ENCODE results near the gene PKP3. TPM values are rescaled to one million over a fixed set of nuclear protein-coding genes. Genes with fewer than 3 reads are reported as not detected.

The PKP3 gene
- total and polyA plus RNA-seq, 7 donors = 0.10 to 0.75 (median 0.15) TPM; not detected in 2

- no peak for TF ChIP-seq CTCF (IDR thresholded peaks at IDR 0.05)
- ATAC-seq (no peak), DNase-seq (no peak)
- Histone ChIP-seq H3K4me1 (peaks cover 27% of the 10 kb centered on the region), H3K27me3 (ENCODE audit: insufficient read depth in 3 of 3, low read length in 2 of 3) (no peaks in the 10 kb centered on the region), H3K36me3 (ENCODE audit: insufficient read depth in 1 of 2, low read depth in 1 of 2) (peaks cover 0 to 34% of the 10 kb centered on the region in 2 donors), H3K27ac (no peak overlapping the region), H3K4me3 (no peak overlapping the region), H3K9me3 (no peaks in the 10 kb centered on the region)
- intact Hi-C loops (cut with DNase I) = loop anchor here in 1 of 2 donors (5.0 kb wide), 1 partner anchor 49 kb away; no protein-coding TSS in a partner anchor
- 85 to 89% (median 87%) methylated on average over 19 of the region's 19 CpGs for WGBS, 3 donors
Observed at GRCh38 chr11:452916-453527, 59.0 kb downstream of the PKP3 start.

DNA sequence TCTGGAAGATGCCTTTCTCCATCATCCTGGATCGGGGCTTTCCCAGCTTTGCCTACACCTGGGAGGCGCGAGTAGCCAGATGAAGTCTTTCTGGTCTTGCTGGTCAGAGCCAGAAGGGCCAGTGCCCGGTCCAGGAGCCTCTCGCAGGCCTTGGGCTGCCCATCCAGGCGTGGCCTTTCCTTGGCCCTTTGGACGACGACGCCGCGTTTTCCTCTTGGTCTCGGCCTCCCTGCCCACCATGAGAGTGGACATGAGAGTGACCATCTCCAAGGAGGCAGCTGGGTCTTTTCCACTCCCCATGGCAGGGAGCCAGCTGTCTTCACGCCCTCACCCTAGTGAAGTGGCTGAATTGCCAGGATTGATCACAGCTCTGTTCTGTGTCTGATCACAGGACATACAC lies 59.6 kb downstream of the PKP3 start:
- no peak for DNase-seq
- no peak overlapping the region for H3K27ac ChIP-seq
- H3K4me3 ChIP-seq = no peak overlapping the region
- H3K36me3 ChIP-seq (ENCODE audit: insufficient read depth in 1 of 2, low read depth in 1 of 2) = peaks cover 0 to 34% of the 10 kb centered on the region in 2 donors
- WGBS, 3 donors = 83 to 91% (median 87%) methylated on average over 13 of the region's 13 CpGs
- no peaks in the 10 kb centered on the region for H3K27me3 ChIP-seq (ENCODE audit: insufficient read depth in 3 of 3, low read length in 2 of 3)
- TF ChIP-seq CTCF (IDR thresholded peaks at IDR 0.05) = no peak
- H3K9me3 ChIP-seq = no peaks in the 10 kb centered on the region
- H3K4me1 ChIP-seq = peaks cover 24% of the 10 kb centered on the region
- intact Hi-C loops (cut with DNase I) = loop anchor here in 1 of 2 donors (5.0 kb wide), 1 partner anchor 49 kb away; no protein-coding TSS in a partner anchor
- ATAC-seq = no peak

- H3K4me1 ChIP-seq = peaks cover 20% of the 10 kb centered on the region
- WGBS, 3 donors = 87 to 91% (median 89%) methylated on average over 9 of the region's 9 CpGs
- no peak for TF ChIP-seq CTCF (IDR thresholded peaks at IDR 0.05)
Observed at GRCh38 chr11:454043-454442, 60.0 kb downstream of the PKP3 start.

More at GRCh38 chr11:454043-454442, 60.0 kb downstream of the PKP3 start:
- intact Hi-C loops (cut with DNase I) = loop anchor here in 1 of 2 donors (5.0 kb wide), 1 partner anchor 48 kb away; no protein-coding TSS in a partner anchor
- no peak overlapping the region for H3K27ac ChIP-seq
- no peak for DNase-seq
- H3K27me3 ChIP-seq (ENCODE audit: insufficient read depth in 3 of 3, low read length in 2 of 3) = no peaks in the 10 kb centered on the region
- no peak overlapping the region for H3K4me3 ChIP-seq
- no peak for ATAC-seq
- peaks cover 0 to 34% of the 10 kb centered on the region in 2 donors for H3K36me3 ChIP-seq (ENCODE audit: insufficient read depth in 1 of 2, low read depth in 1 of 2)
- no peaks in the 10 kb centered on the region for H3K9me3 ChIP-seq

Other genes starting within 250 kb of the PKP3 start
- not detected for gene SCGB1C1, start 201.1 kb upstream of the PKP3 start, total RNA-seq
- not detected for gene SCGB1C1, start 201.1 kb upstream of the PKP3 start, polyA plus RNA-seq
- gene BET1L, start 186.8 kb upstream of the PKP3 start, total RNA-seq = 10 to 100 TPM; 11.8 to 27.7 (median 20.2) TPM
- gene BET1L, start 186.8 kb upstream of the PKP3 start, polyA plus RNA-seq = 10 to 100 TPM; 12.1 to 19.9 (median 18.0) TPM
- 10 to 100 TPM; 34.4 to 54.8 (median 37.9) TPM for gene RIC8A, start 186.5 kb upstream of the PKP3 start, total RNA-seq
- 10 to 100 TPM; 30.2 to 66.9 (median 57.8) TPM for gene RIC8A, start 186.5 kb upstream of the PKP3 start, polyA plus RNA-seq
- 10 to 100 TPM; 15.0 to 23.2 (median 16.7) TPM for gene SIRT3, start 157.9 kb upstream of the PKP3 start, total RNA-seq
- gene SIRT3, start 157.9 kb upstream of the PKP3 start, polyA plus RNA-seq = 10 to 100 TPM; 10.4 to 14.7 (median 12.3) TPM
- 100 to 1,000 TPM; 108 to 190 (median 149) TPM for gene PSMD13, start 157.2 kb upstream of the PKP3 start, total RNA-seq
- 100 to 1,000 TPM; 171 to 265 (median 258) TPM for gene PSMD13, start 157.2 kb upstream of the PKP3 start, polyA plus RNA-seq
- gene NLRP6, start 115.8 kb upstream of the PKP3 start, total RNA-seq = under 1 TPM in 2 of 4 donors, not detected in 2; 0.10 to 0.17 TPM
- gene NLRP6, start 115.8 kb upstream of the PKP3 start, polyA plus RNA-seq = under 1 TPM in 2 of 3 donors, not detected in 1; 0.03 to 0.04 TPM
- 1 to 10 TPM; 2.9 to 5.1 (median 3.9) TPM for gene PGGHG, start 105.1 kb upstream of the PKP3 start, total RNA-seq
- 1 to 10 TPM; 2.7 to 8.6 (median 4.0) TPM for gene PGGHG, start 105.1 kb upstream of the PKP3 start, polyA plus RNA-seq
- not detected for gene IFITM5, start 94.7 kb upstream of the PKP3 start, total RNA-seq
- gene IFITM5, start 94.7 kb upstream of the PKP3 start, polyA plus RNA-seq = not detected
- gene IFITM2, start 86.4 kb upstream of the PKP3 start, total RNA-seq = 100 to 1,000 TPM; 131 to 161 (median 136) TPM
- gene IFITM2, start 86.4 kb upstream of the PKP3 start, polyA plus RNA-seq = 100 to 1,000 TPM; 109 to 371 (median 181) TPM
- gene IFITM1, start 80.2 kb upstream of the PKP3 start, total RNA-seq = 100 to 1,000 TPM in 1 of 4 donors, 10 to 100 TPM in 3; 44.0 to 105 (median 71.3) TPM
- 100 to 1,000 TPM in 1 of 3 donors, 10 to 100 TPM in 2; 39.7 to 107 (median 69.7) TPM for gene IFITM1, start 80.2 kb upstream of the PKP3 start, polyA plus RNA-seq
- gene IFITM3, start 73.3 kb upstream of the PKP3 start, total RNA-seq = 100 to 1,000 TPM; 136 to 234 (median 202) TPM
- 100 to 1,000 TPM; 186 to 557 (median 260) TPM for gene IFITM3, start 73.3 kb upstream of the PKP3 start, polyA plus RNA-seq
- under 1 TPM in 3 of 4 donors, not detected in 1; 0.06 to 0.12 (median 0.06) TPM for gene B4GALNT4, start 24.7 kb upstream of the PKP3 start, total RNA-seq
- under 1 TPM; 0.04 to 0.27 (median 0.05) TPM for gene B4GALNT4, start 24.7 kb upstream of the PKP3 start, polyA plus RNA-seq
- gene SIGIRR, start 20.8 kb downstream of the PKP3 start, total RNA-seq = 10 to 100 TPM in 3 of 4 donors, 1 to 10 TPM in 1; 9.9 to 15.9 (median 10.8) TPM
- 10 to 100 TPM; 19.2 to 28.1 (median 20.3) TPM for gene SIGIRR, start 20.8 kb downstream of the PKP3 start, polyA plus RNA-seq
- gene ANO9, start 47.8 kb downstream of the PKP3 start, total RNA-seq = under 1 TPM in 3 of 4 donors, not detected in 1; 0.09 to 0.59 (median 0.46) TPM
- gene ANO9, start 47.8 kb downstream of the PKP3 start, polyA plus RNA-seq = under 1 TPM; 0.10 to 0.15 (median 0.10) TPM
- gene PTDSS2, start 56.1 kb downstream of the PKP3 start, total RNA-seq = 10 to 100 TPM; 15.8 to 21.1 (median 20.3) TPM
- 10 to 100 TPM; 11.8 to 26.0 (median 15.4) TPM for gene PTDSS2, start 56.1 kb downstream of the PKP3 start, polyA plus RNA-seq
- 100 to 1,000 TPM; 103 to 145 (median 113) TPM for gene RNH1, start 113.0 kb downstream of the PKP3 start, total RNA-seq
- gene RNH1, start 113.0 kb downstream of the PKP3 start, polyA plus RNA-seq = 100 to 1,000 TPM; 105 to 181 (median 105) TPM
- gene HRAS, start 141.4 kb downstream of the PKP3 start, total RNA-seq = 10 to 100 TPM; 43.6 to 74.7 (median 53.9) TPM
- 10 to 100 TPM; 53.9 to 76.2 (median 66.3) TPM for gene HRAS, start 141.4 kb downstream of the PKP3 start, polyA plus RNA-seq
- gene LRRC56, start 143.3 kb downstream of the PKP3 start, total RNA-seq = under 1 TPM; 0.30 to 0.84 (median 0.55) TPM
- gene LRRC56, start 143.3 kb downstream of the PKP3 start, polyA plus RNA-seq = under 1 TPM in 2 of 3 donors, not detected in 1; 0.39 to 0.61 TPM
- under 1 TPM in 2 of 4 donors, not detected in 2; 0.25 to 0.27 TPM for gene LMNTD2, start 166.5 kb downstream of the PKP3 start, total RNA-seq
- gene LMNTD2, start 166.5 kb downstream of the PKP3 start, polyA plus RNA-seq = under 1 TPM; 0.04 to 0.12 (median 0.09) TPM
- 1 to 10 TPM in 1 of 4 donors, under 1 TPM in 2, not detected in 1; 0.78 to 1.2 (median 0.84) TPM for gene RASSF7, start 166.8 kb downstream of the PKP3 start, total RNA-seq
- 1 to 10 TPM in 1 of 3 donors, under 1 TPM in 2; 0.65 to 1.4 (median 1.00) TPM for gene RASSF7, start 166.8 kb downstream of the PKP3 start, polyA plus RNA-seq
- gene PHRF1, start 182.3 kb downstream of the PKP3 start, total RNA-seq = 10 to 100 TPM; 19.8 to 31.2 (median 25.0) TPM
- gene PHRF1, start 182.3 kb downstream of the PKP3 start, polyA plus RNA-seq = 10 to 100 TPM; 11.7 to 19.5 (median 13.5) TPM
- gene IRF7, start 221.7 kb downstream of the PKP3 start, total RNA-seq = 10 to 100 TPM in 3 of 4 donors, 1 to 10 TPM in 1; 7.5 to 23.1 (median 15.2) TPM
- gene IRF7, start 221.7 kb downstream of the PKP3 start, polyA plus RNA-seq = 10 to 100 TPM in 2 of 3 donors, 1 to 10 TPM in 1; 9.4 to 13.2 (median 12.9) TPM
- under 1 TPM in 1 of 4 donors, not detected in 3; 0.20 TPM for gene CDHR5, start 230.7 kb downstream of the PKP3 start, total RNA-seq
- gene CDHR5, start 230.7 kb downstream of the PKP3 start, polyA plus RNA-seq = under 1 TPM in 2 of 3 donors, not detected in 1; 0.07 to 0.34 TPM
- gene SCT, start 233.0 kb downstream of the PKP3 start, total RNA-seq = 1 to 10 TPM in 2 of 4 donors, under 1 TPM in 1, not detected in 1; 0.89 to 4.8 (median 1.8) TPM
- under 1 TPM in 1 of 3 donors, not detected in 2; 0.44 TPM for gene SCT, start 233.0 kb downstream of the PKP3 start, polyA plus RNA-seq
- 1 to 10 TPM in 2 of 4 donors, under 1 TPM in 1, not detected in 1; 0.55 to 1.2 (median 1.1) TPM for gene DRD4, start 243.1 kb downstream of the PKP3 start, total RNA-seq
- gene DRD4, start 243.1 kb downstream of the PKP3 start, polyA plus RNA-seq = under 1 TPM in 2 of 3 donors, not detected in 1; 0.14 to 0.18 TPM

Measured in psoas muscle (tissue), 8 donors.